ENCODE data around the gene ESYT3.

GRCh38 chr3:138491971-138492370 is 57.6 kb downstream of the ESYT3 start:
- TF ChIP-seq REST (IDR thresholded peaks at IDR 0.05; ENCODE audit: insufficient replicate concordance, low read depth) = no peak
- TF ChIP-seq CTCF (IDR thresholded peaks at IDR 0.05; ENCODE audit: insufficient read depth, low read length) = no peak

Measured in HL-60 (cell line).